K562 (cell line): Measurements from ENCODE around the gene BEST2. TPM values are rescaled to one million over a fixed set of nuclear protein-coding genes. Genes with fewer than 3 reads are reported as not detected.

Source experiments
- ATAC-seq: fragments of 200-7000 bp; cut with Tn5 transposase; 3 replicates; pipeline ENCODE4 v1.9.1; 2020; ENCODE audit warnings: moderate library complexity
- BruUV-seq: library from RNA; stranded (reverse); fragments of 400-500 nt; replicated peaks from 2 replicates; lab custom pipeline; 2021; lab: Mats Ljungman, UMichigan
- CTCF ChIA-PET: fragments of 300-600 bp; formaldehyde crosslinking; extraction: SDS; loops from one replicate; lab custom pipeline; 2021; ENCODE audit warnings: low intra/inter-chr PET ratio; lab: Yijun Ruan, JAX
- POLR2A ChIA-PET: fragments of 300-600, 350-650 bp; sonication (Branson Sonifier 250); formaldehyde crosslinking; extraction: SDS; loops from one replicate; lab custom pipeline; 2021; ENCODE audit warnings: antibody characterized with exemption, inconsistent platforms; lab: Yijun Ruan, JAX
- DNase-seq, 4 experiments: peaks; one replicate each; pipeline versions ENCODE4 v3.0.0 to v3.0.0-alpha.2; 2011 to 2018; ENCODE audit warnings: low spot score in 3 of 4, mixed read lengths in 3 of 4; ENCODE audit errors: extremely low read depth in 1 of 4
- FAIRE-seq: peaks from 2 replicates; lab custom pipeline; 2011; peaks lifted over from hg19 to GRCh38; lab: Jason Lieb, UNC
- H2AFZ ChIP-seq: 2 replicates; pipeline ENCODE4 v1.6.0; 2011; ENCODE audit warnings: low read depth, low read length, control low read depth, inconsistent platforms
- H3K27ac ChIP-seq: fragments of 200-600 bp; 3 replicates; pipeline ENCODE4 v1.8.0; 2011; ENCODE audit warnings: low read depth, mild to moderate bottlenecking, control low read depth, inconsistent platforms, low read length, moderate library complexity, mixed read lengths; ENCODE audit errors: extremely low read depth
- H3K27me3 ChIP-seq, 2 experiments: fragments of 300-600 bp in 1 of 2; 2 replicates in 1 of 2; 3 replicates in 1 of 2; pipeline versions ENCODE4 v1.6.0 to v1.8.0; 2011; ENCODE audit warnings: inconsistent platforms in 2 of 2, low read length in 2 of 2, mild to moderate bottlenecking in 1 of 2, mixed read lengths in 1 of 2, moderate library complexity in 1 of 2; ENCODE audit not compliant: control insufficient read depth in 2 of 2, insufficient read depth in 2 of 2
- H3K36me3 ChIP-seq: fragments of 300-600 bp; 3 replicates; pipeline ENCODE4 v1.8.0; 2011; ENCODE audit warnings: mild to moderate bottlenecking, low read length, inconsistent platforms; ENCODE audit not compliant: control insufficient read depth, insufficient read depth
- H3K4me1 ChIP-seq, 2 experiments: fragments of 200-600 bp in 1 of 2; replicated peaks in 1 of 2; 2 replicates in 1 of 2; 3 replicates in 1 of 2; pipeline versions ENCODE4 v1.5.1 to v1.8.0; 2011; ENCODE audit warnings: inconsistent platforms in 2 of 2, low read length in 2 of 2, mild to moderate bottlenecking in 1 of 2, mixed read lengths in 1 of 2, moderate library complexity in 1 of 2; ENCODE audit not compliant: control insufficient read depth in 2 of 2, insufficient read depth in 2 of 2
- H3K4me2 ChIP-seq: 2 replicates; pipeline ENCODE4 v1.6.1; 2011; ENCODE audit warnings: low read length, control low read depth, inconsistent platforms, mixed read lengths; ENCODE audit not compliant: insufficient read depth
- H3K4me3 ChIP-seq: fragments of 200-600 bp; sonication (generic), shearing (Covaris generic); 2 replicates; pipeline ENCODE4 v1.5.1; 2016; ENCODE audit warnings: control low read depth, inconsistent platforms
- H3K79me2 ChIP-seq: fragments of 200-600 bp; 3 replicates; pipeline ENCODE4 v1.8.0; 2011; ENCODE audit warnings: low read length, inconsistent platforms; ENCODE audit not compliant: control insufficient read depth, insufficient read depth
- H3K9ac ChIP-seq, 2 experiments: 2 replicates each; pipeline versions ENCODE4 v1.6.0 to v1.6.1; 2011; ENCODE audit warnings: low read depth in 2 of 2, low read length in 2 of 2, control low read depth in 1 of 2, inconsistent platforms in 1 of 2, mild to moderate bottlenecking in 1 of 2, mixed read lengths in 1 of 2; ENCODE audit not compliant: insufficient read depth in 1 of 2
- H3K9me1 ChIP-seq: one replicate; pipeline ENCODE4 v1.6.0; 2011; ENCODE audit warnings: inconsistent platforms, mild to moderate bottlenecking, low read length, moderate library complexity; ENCODE audit not compliant: control insufficient read depth, insufficient read depth
- H3K9me3 ChIP-seq: replicated peaks from 2 replicates; pipeline ENCODE4 v1.5.1; 2011; ENCODE audit warnings: low read depth, low read length, inconsistent platforms; ENCODE audit not compliant: control insufficient read depth, insufficient read depth
- H4K20me1 ChIP-seq: replicated peaks from 2 replicates; pipeline ENCODE4 v1.6.1; 2011; ENCODE audit warnings: low read length, inconsistent platforms, mixed read lengths; ENCODE audit not compliant: control insufficient read depth, insufficient read depth
- ARID3A ChIP-seq: IDR thresholded peaks from 2 replicates; pipeline ENCODE4 v1.6.1; 2012; ENCODE audit warnings: low read depth, low read length, improper control_type of control experiment, borderline replicate concordance
- POLR2G ChIP-seq: fragments of 200-400 bp; formaldehyde crosslinking; IDR thresholded peaks from 2 replicates; pipeline ENCODE4 v1.6.1; 2017; ENCODE audit warnings: low read depth, mild to moderate bottlenecking, antibody characterized with exemption, low read length, moderate library complexity
- RBFOX2 ChIP-seq: fragments of 200-400 bp; formaldehyde crosslinking; IDR thresholded peaks from 2 replicates; pipeline ENCODE4 v1.6.1; 2017; ENCODE audit warnings: low read depth, mild to moderate bottlenecking, low read length, moderate library complexity
- STAT5B ChIP-seq: fragments of 250-450 bp; sonication (Bioruptor Pico); IDR thresholded peaks from 2 replicates; pipeline ENCODE4 v1.8.0; 2021; ENCODE audit warnings: mild to moderate bottlenecking, inconsistent platforms
- WGBS: fragments of 100-300 bp; shearing (Covaris generic); methylation state at CpG from one replicate; pipeline ENCODE4 v1.1.6; 2016; ENCODE audit warnings: low coverage, mixed read lengths; ENCODE audit not compliant: insufficient coverage; ENCODE audit errors: missing lambda C conversion rate; 5-methylcytosine and 5-hydroxymethylcytosine counted together
- in situ Hi-C: fragments of 300-500 bp; cut with MboI; formaldehyde crosslinking; loops from 4 replicates; pipeline ENCODE4 v1.15.0; 2018; ENCODE audit warnings: inconsistent platforms, mixed read lengths
- intact Hi-C: fragments of 100-400 bp; cut with micrococcal nuclease; formaldehyde crosslinking; loops from 2 replicates; pipeline ENCODE4 v1.14.2; 2022
- polyA plus RNA-seq, 8 experiments: library from polyadenylated mRNA; depleted of rRNA in 4 of 8; stranded (reverse) in 5 of 8; unstranded in 3 of 8; fragments of >200 nt; fragmentation: Nextera tagmentation in 2 of 8; fragmentation: Illumina TruSeq in 1 of 8; extraction: Ambion mirVana in 2 of 8; extraction: Trizol in 1 of 8; gene quantifications; 2 replicates each; pipeline versions ENCODE4 v1.2.1 to v1.2.3, GENCODE V29; 2011 to 2014; ENCODE audit warnings: inconsistent platforms in 1 of 8, missing spikeins in 1 of 8
- total RNA-seq, 7 experiments: library from RNA; depleted of rRNA in 6 of 7; stranded (reverse); fragments of >200 nt in 6 of 7; fragmentation: Illumina TruSeq in 2 of 7; extraction: Trizol in 2 of 7; gene quantifications; 2 replicates each; pipeline versions ENCODE4 v1.2.1 to v1.2.3, GENCODE V29; 2011 to 2021; ENCODE audit warnings: low replicate concordance in 1 of 7
- TF ChIP-seq, protein P1 (sequence below): IDR thresholded peaks from 2 replicates; pipeline ENCODE4 v1.6.1; 2014; ENCODE audit warnings: antibody characterized with exemption

BEST2 gene
- total and polyA plus RNA-seq, 9 of the 15 experiments (the other 6 are each of a cell fraction or from before 2014, with no cell fraction given) = not detected

- TF ChIP-seq, protein P1, sequence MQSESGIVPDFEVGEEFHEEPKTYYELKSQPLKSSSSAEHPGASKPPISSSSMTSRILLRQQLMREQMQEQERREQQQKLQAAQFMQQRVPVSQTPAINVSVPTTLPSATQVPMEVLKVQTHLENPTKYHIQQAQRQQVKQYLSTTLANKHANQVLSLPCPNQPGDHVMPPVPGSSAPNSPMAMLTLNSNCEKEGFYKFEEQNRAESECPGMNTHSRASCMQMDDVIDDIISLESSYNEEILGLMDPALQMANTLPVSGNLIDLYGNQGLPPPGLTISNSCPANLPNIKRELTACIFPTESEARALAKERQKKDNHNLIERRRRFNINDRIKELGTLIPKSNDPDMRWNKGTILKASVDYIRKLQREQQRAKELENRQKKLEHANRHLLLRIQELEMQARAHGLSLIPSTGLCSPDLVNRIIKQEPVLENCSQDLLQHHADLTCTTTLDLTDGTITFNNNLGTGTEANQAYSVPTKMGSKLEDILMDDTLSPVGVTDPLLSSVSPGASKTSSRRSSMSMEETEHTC = no peak
- TF ChIP-seq STAT5B (CRISPR knock-in tag) = no peak
- TF ChIP-seq, all 486 proteins: peak for 0
Observed at GRCh38 chr19:12708641-12709040, 43.0 kb upstream of the BEST2 start (continued).

DNA sequence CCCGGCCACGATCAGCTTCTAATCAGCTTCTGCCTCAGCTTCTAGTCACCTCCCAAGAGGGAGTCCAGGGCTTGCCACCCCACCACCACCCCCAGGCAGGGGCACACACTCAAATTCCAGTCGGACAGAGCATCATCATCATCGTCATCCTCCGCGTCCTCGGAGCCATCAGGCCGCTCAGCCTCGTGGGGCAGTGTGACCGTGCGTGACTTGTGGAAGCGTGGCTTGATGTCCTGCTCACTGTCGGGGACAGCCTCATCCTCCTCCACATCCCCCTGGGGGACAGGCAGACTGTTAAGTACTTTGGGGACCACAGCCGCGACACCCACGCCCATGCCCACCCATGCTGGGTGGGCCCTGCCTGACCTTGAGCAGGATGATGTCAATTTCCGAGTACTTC lies 40.4 kb upstream of the BEST2 start:
- no peak overlapping the region for H3K4me2 ChIP-seq
- no peaks in the 10 kb centered on the region for H3K27me3 ChIP-seq
- no peak for DNase-seq
- intact Hi-C loops = no loop called here
- peaks cover 14% of the 10 kb centered on the region; the same call in 2 of the 3 replicates for H3K79me2 ChIP-seq
- H3K4me3 ChIP-seq = no peak overlapping the region
- 94% methylated on average over 17 of the region's 17 CpGs for WGBS
- TF ChIP-seq ARID3A (no peak), RBFOX2 (peak; percentile 48; the same call in 1 of the 2 replicates), POLR2G (peak; percentile 25; the same call in 1 of the 2 replicates)
- H4K20me1 ChIP-seq = no peaks in the 10 kb centered on the region; the same call in 1 of the 2 replicates
- peaks cover 7% of the 10 kb centered on the region for H3K9me1 ChIP-seq
- no peak for ATAC-seq
- in situ Hi-C loops = loop anchor here (5.0 kb wide), 1 partner anchor 86 kb away; no protein-coding TSS in a partner anchor
- H3K36me3 ChIP-seq = peaks cover 88% of the 10 kb centered on the region
- BruUV-seq = no TSS peak
- H2AFZ ChIP-seq = no peak overlapping the region
- H3K9ac ChIP-seq = no peak overlapping the region
- peaks cover 0 to 17% of the 10 kb centered on the region in 2 experiments; a peak in 1 of 5 replicates for H3K4me1 ChIP-seq
- no peak overlapping the region for H3K27ac ChIP-seq
- no peak for FAIRE-seq
- CTCF ChIA-PET = no interaction called here
- no peaks in the 10 kb centered on the region for H3K9me3 ChIP-seq
- POLR2A ChIA-PET = interaction anchor here (0.7 kb wide), 1 partner anchor 136 kb away, joined by 3 read pairs; no protein-coding TSS in a partner anchor
